ENCODE results near the gene KRT40. TPM values are rescaled to one million over a fixed set of nuclear protein-coding genes. Genes with fewer than 3 reads are reported as not detected.

KRT40 gene
- total RNA-seq, 2 donors from 2014 or later = 1.6 TPM; not detected in 1

- intact Hi-C loops (cut with DNase I) = no loop called here
- ATAC-seq (no peak), DNase-seq (no peak)
- Histone ChIP-seq H3K4me1 (no peaks in the 10 kb centered on the region), H3K27ac (no peak overlapping the region), H3K36me3 (replicated peaks in 1 of 2; ENCODE audit: insufficient read depth in 1 of 2, low read depth in 2 of 2) (no peaks in the 10 kb centered on the region), H3K9me3 (no peaks in the 10 kb centered on the region), H3K4me3 (no peak overlapping the region), H3K27me3 (no peaks in the 10 kb centered on the region)
- no peak for TF ChIP-seq POLR2A (IDR thresholded peaks at IDR 0.05)
- TF ChIP-seq, protein P1, sequence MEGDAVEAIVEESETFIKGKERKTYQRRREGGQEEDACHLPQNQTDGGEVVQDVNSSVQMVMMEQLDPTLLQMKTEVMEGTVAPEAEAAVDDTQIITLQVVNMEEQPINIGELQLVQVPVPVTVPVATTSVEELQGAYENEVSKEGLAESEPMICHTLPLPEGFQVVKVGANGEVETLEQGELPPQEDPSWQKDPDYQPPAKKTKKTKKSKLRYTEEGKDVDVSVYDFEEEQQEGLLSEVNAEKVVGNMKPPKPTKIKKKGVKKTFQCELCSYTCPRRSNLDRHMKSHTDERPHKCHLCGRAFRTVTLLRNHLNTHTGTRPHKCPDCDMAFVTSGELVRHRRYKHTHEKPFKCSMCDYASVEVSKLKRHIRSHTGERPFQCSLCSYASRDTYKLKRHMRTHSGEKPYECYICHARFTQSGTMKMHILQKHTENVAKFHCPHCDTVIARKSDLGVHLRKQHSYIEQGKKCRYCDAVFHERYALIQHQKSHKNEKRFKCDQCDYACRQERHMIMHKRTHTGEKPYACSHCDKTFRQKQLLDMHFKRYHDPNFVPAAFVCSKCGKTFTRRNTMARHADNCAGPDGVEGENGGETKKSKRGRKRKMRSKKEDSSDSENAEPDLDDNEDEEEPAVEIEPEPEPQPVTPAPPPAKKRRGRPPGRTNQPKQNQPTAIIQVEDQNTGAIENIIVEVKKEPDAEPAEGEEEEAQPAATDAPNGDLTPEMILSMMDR (IDR thresholded peaks at IDR 0.05) = no peak
- WGBS, 2 donors = 81 to 89% methylated on average over 1 of the region's 1 CpG
These were observed 25.8 kb upstream of the KRT40 start for GRCh38 chr17:41009936-41010335.

GRCh38 chr17:41009301-41009760 lies 25.2 kb upstream of the KRT40 start:
- H3K4me3 ChIP-seq = no peak overlapping the region
- 26 to 27% methylated on average over 4 of the region's 4 CpGs for WGBS, 2 donors
- DNase-seq = no peak
- intact Hi-C loops (cut with DNase I) = no loop called here
- no peaks in the 10 kb centered on the region for H3K36me3 ChIP-seq (replicated peaks in 1 of 2; ENCODE audit: insufficient read depth in 1 of 2, low read depth in 2 of 2)
- TF ChIP-seq, protein P1 (IDR thresholded peaks at IDR 0.05) = no peak
- no peaks in the 10 kb centered on the region for H3K27me3 ChIP-seq
- H3K9me3 ChIP-seq = no peaks in the 10 kb centered on the region
- no peaks in the 10 kb centered on the region for H3K4me1 ChIP-seq
- peak; percentile 35 for ATAC-seq
- no peak overlapping the region for H3K27ac ChIP-seq

DNA sequence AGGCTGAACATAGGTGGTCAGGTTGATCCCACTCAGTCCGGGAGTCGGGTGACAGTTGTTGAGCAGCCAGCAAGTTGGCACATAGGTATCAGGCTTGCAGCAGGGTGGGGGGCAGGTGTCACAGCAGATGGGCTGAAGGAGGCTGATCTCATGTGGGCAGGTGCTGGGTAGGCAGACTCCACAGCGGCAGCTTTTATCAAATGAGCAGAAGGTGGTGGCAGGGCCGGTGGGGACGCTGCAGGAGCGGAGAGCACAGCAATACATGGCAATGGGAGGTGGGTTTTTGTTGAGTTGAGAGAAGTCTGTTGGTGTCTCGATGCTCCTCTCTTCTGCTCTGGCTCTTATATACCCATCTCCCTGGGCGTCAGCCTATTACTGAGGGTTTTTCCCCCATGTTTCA lies 24.7 kb upstream of the KRT40 start, which contains the start of gene KRTAP3-1:
Gene KRTAP3-1 (minus strand): TSS at position 318 of the 400 bp plus-strand sequence. CDS start 54 bp downstream, at position 264.
- TF ChIP-seq, protein P1 (IDR thresholded peaks at IDR 0.05) = no peak
- no peak for TF ChIP-seq POLR2A (IDR thresholded peaks at IDR 0.05)
- no peak within 1 kb of the TSS for H3K4me3 ChIP-seq
- no peak for DNase-seq
- no peaks in the 10 kb centered on the region for H3K9me3 ChIP-seq
- WGBS, 2 donors = 75% methylated on average over 8 of the region's 8 CpGs
- no peaks in the 10 kb centered on the region for H3K4me1 ChIP-seq
- H3K27me3 ChIP-seq = no peaks in the 10 kb centered on the region
- H3K36me3 ChIP-seq (replicated peaks in 1 of 2; ENCODE audit: insufficient read depth in 1 of 2, low read depth in 2 of 2) = no peaks in the 10 kb centered on the region
- no peak for ATAC-seq
- H3K27ac ChIP-seq = no peak within 1 kb of the TSS
- intact Hi-C loops (cut with DNase I) = no loop called here

DNA sequence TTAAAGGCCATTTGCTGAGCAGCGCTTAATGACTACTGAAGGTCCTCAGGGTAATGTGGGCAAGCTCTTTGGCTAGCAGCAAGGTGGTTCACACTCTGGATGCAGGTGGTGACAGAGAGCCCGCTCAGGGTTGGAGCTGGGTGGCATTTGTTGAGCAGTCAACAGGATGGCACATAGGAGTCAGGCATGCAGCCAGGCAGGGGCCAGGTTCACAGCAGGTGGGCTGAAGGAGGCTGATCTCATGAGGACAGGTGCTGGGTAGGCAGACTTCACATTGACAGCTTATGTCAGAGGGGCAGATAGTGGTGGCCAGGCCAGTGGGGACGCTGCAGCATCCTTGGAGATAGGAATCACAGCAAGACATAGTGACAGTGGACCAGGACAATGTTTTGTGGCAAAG lies 20.3 kb upstream of the KRT40 start:
- H3K27ac ChIP-seq = no peak overlapping the region
- no peak overlapping the region for H3K4me3 ChIP-seq
- no peak for ATAC-seq
- TF ChIP-seq, protein P1 (IDR thresholded peaks at IDR 0.05) = no peak
- DNase-seq = no peak
- no peaks in the 10 kb centered on the region for H3K27me3 ChIP-seq
- no peaks in the 10 kb centered on the region for H3K36me3 ChIP-seq (replicated peaks in 1 of 2; ENCODE audit: insufficient read depth in 1 of 2, low read depth in 2 of 2)
- no peaks in the 10 kb centered on the region for H3K9me3 ChIP-seq
- H3K4me1 ChIP-seq = no peaks in the 10 kb centered on the region
- intact Hi-C loops (cut with DNase I) = no loop called here
- whole genome bisulfite sequencing, 2 donors = 78 to 93% methylated on average over 3 of the region's 3 CpGs

- TF ChIP-seq, protein P1 (IDR thresholded peaks at IDR 0.05) = no peak
- no peak for TF ChIP-seq POLR2A (IDR thresholded peaks at IDR 0.05)
- no peaks in the 10 kb centered on the region for H3K9me3 ChIP-seq
- H3K27ac ChIP-seq = no peak overlapping the region
- ATAC-seq (no peak), DNase-seq (no peak)
- H3K4me1 ChIP-seq = no peaks in the 10 kb centered on the region
- 46 to 55% methylated on average over 4 of the region's 4 CpGs for WGBS, 2 donors
- H3K36me3 ChIP-seq (replicated peaks in 1 of 2; ENCODE audit: insufficient read depth in 1 of 2, low read depth in 2 of 2) = no peaks in the 10 kb centered on the region
- H3K27me3 ChIP-seq = no peaks in the 10 kb centered on the region
- H3K4me3 ChIP-seq = no peak overlapping the region
- intact Hi-C loops (cut with DNase I) = no loop called here
These were observed 19.8 kb upstream of the KRT40 start for GRCh38 chr17:41003926-41004325.
